ENCODE results near the gene ANKRD63. TPM values are rescaled to one million over a fixed set of nuclear protein-coding genes. Genes with fewer than 3 reads are reported as not detected.
A peak's percentile ranks its signal among the peaks of the same experiment; 100 is the strongest.

Gene ANKRD63
- polyA plus RNA-seq, 1 donor: 0.16 TPM

DNA sequence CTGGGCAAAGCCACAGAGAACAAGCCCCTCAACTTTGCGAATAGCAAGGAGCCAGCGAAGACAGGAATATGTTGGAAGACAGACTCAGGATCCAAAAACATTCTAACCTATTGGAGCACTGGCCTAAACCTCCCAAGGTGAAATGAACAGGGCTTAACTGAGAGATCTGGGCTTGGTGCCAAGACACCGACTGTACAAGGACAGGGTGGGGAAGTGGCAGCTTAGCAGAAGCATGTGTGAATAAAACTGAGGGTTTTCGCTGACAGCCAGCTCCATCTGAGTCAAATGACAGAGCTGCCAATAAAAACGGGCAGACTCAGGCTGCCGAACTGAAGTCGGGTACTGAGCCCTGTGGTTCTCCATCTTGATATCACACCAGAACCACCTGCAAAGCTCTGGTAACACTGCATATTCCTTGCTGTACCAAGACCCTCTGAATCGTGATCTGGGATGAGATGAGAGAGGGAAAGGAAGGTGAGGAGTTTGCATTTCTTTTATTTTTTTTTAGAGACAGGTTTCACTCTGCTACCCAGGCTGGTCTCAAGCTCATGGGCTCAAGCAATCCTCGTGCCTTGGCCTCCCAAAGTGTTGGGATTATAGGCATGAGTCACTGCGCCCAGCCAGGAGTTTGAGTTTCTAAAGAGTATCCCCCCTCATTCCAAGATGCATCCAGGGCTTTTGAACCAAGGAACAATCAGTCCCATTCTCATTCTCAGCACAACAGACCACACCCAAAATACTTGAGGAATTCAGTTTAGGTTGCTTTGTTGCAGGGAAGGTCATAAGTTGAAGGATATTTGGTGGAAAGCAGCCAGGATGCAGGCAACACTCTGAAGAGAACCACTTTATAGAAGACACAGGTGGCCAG is 30.9 kb upstream of the ANKRD63 start:
- peaks cover 20% of the 10 kb centered on the region for H3K27me3 ChIP-seq (ENCODE audit: control insufficient read depth, insufficient read depth, low read length)
- no peaks in the 10 kb centered on the region for H3K36me3 ChIP-seq (ENCODE audit: control insufficient read depth, insufficient read depth, low read length)

DNA sequence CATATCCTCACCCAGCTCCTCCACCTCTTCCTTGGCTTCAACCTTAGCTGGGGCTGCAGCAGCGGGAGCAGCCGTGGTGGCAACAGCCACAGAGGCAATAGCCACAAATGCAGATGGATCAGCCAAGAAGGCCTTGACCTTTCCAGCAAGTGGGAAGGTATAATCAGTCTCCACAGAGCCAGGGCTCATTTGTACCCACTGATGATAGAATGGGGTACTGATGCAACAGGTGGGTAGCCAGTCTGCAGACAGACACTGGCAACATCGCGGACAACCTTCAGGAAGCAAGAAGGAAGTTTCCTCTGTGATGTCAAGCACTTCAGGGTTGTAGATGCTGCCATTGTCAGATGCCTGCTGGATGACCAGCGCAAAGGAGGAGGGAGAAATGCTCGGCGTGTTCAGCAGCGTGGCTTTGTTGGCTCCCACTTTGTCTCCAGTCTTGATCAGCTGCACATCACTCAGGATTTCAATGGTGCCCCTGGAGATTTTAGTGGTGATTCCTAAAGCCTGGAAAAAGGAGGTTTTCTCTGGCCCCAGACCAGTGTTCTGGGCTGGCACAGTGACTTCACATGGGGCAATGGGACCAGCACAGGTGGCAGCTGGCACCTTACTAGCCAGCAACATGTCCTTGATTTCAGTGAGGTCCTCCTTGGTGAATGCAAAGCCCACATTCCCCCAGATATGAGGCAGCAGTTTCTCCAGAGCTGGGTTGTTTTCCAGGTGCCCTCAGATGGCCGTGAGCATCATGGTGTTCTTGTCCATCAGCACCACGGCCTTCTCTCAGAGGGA is 29.7 kb upstream of the ANKRD63 start:
- H3K27ac ChIP-seq (ENCODE audit: low read length): no peak overlapping the region
- H3K36me3 ChIP-seq (ENCODE audit: control insufficient read depth, insufficient read depth, low read length): no peaks in the 10 kb centered on the region
- peaks cover 2% of the 10 kb centered on the region for H3K4me1 ChIP-seq (ENCODE audit: control insufficient read depth, insufficient read depth, low read length)
- H3K9me3 ChIP-seq (ENCODE audit: control insufficient read depth, low read depth, low read length): no peaks in the 10 kb centered on the region
- whole genome bisulfite sequencing (ENCODE audit: insufficient coverage, low lambda C conversion rate): no CpG with 5 or more reads among the region's 10 CpGs
- no peak overlapping the region for H3K4me3 ChIP-seq (ENCODE audit: low read length)
- DNase-seq: no peak
- H3K27me3 ChIP-seq (ENCODE audit: control insufficient read depth, insufficient read depth, low read length): peaks cover 20% of the 10 kb centered on the region

More for the DNA sequence above, 30.9 kb upstream of the ANKRD63 start:
- peak in 1 of 2 donors; percentile 56 for DNase-seq
- WGBS (ENCODE audit: insufficient coverage, low lambda C conversion rate): no CpG with 5 or more reads among the region's 10 CpGs
- H3K4me1 ChIP-seq (ENCODE audit: control insufficient read depth, insufficient read depth, low read length): no peaks in the 10 kb centered on the region
- H3K4me3 ChIP-seq (ENCODE audit: low read length): no peak overlapping the region
- H3K9me3 ChIP-seq (ENCODE audit: control insufficient read depth, low read depth, low read length): no peaks in the 10 kb centered on the region
- H3K27ac ChIP-seq (ENCODE audit: low read length): no peak overlapping the region

DNA sequence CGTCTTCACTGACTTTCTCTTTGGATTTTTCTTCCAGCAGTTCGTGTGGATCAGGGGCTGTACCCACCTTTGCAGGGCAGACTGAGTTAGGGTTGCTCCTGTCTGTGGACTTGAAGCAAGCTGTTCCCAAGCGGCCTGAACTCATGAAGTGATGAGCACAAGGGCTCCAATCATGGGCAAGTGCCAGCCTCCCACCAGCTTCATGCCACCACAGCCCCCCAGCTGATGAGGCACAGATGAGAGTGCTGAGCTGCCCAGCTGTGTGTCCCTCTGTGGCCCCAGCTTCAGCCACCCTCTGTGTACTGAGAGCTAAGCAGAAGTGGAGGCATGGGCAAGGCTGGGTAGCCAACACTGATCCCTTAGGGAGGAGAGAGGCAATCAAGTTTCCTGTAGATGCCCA is 28.1 kb upstream of the ANKRD63 start:
- peaks cover 2% of the 10 kb centered on the region for H3K4me1 ChIP-seq (ENCODE audit: control insufficient read depth, insufficient read depth, low read length)
- H3K27ac ChIP-seq (ENCODE audit: low read length): no peak overlapping the region
- 67% methylated on average over 1 of the region's 3 CpGs for WGBS (ENCODE audit: insufficient coverage, low lambda C conversion rate)
- H3K9me3 ChIP-seq (ENCODE audit: control insufficient read depth, low read depth, low read length): no peaks in the 10 kb centered on the region
- H3K27me3 ChIP-seq (ENCODE audit: control insufficient read depth, insufficient read depth, low read length): peaks cover 17% of the 10 kb centered on the region
- no peak for DNase-seq
- no peaks in the 10 kb centered on the region for H3K36me3 ChIP-seq (ENCODE audit: control insufficient read depth, insufficient read depth, low read length)
- no peak overlapping the region for H3K4me3 ChIP-seq (ENCODE audit: low read length)

DNA sequence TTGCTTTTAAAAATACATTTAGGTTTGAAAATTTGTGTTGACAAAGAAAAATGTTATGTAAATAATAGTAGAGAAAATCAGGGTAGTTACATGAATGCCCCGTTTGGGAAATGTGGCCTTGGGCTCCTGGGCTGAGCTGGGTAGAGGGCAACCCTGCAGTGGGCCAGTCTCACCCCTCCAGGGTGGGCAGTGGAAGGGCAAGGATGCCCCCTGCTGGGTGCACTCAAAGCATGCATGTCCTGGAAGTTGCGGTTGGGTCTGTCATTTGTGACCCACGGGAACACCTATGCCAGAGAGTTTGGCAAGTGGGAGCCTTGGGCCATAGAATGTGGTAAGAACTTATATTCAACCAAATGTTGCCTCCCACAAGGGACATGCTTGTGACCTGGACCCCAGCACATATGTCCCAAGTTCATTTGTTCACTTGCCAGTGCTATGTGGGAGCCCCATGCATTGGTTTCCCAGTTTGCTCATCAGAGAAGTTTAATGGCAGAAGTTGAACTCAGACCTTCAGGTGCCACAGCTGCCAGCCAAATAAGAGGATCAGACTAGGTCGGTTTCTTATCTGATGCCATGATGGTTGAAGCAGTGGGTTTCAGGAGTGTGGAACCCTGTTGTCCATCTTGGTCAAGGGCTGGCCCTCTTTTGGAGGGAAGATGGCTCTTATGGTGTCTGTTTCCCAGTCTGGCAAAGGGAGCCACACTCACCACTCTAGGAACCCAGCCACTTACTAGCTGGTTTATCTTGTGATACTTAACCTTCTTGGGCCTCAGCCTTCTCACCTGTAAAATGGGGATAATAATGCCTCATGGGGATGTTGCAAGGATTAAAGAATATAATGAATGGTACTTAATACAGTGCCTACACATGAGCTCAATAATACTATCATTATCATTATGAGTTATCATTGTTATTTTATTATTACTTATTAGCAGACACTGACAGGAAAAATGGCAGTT is 27.4 kb upstream of the ANKRD63 start:
- Histone ChIP-seq H3K4me1 (ENCODE audit: control insufficient read depth, insufficient read depth, low read length) (peaks cover 2% of the 10 kb centered on the region), H3K27ac (ENCODE audit: low read length) (no peak overlapping the region), H3K9me3 (ENCODE audit: control insufficient read depth, low read depth, low read length) (no peaks in the 10 kb centered on the region), H3K4me3 (ENCODE audit: low read length) (no peak overlapping the region), H3K36me3 (ENCODE audit: control insufficient read depth, insufficient read depth, low read length) (no peaks in the 10 kb centered on the region), H3K27me3 (ENCODE audit: control insufficient read depth, insufficient read depth, low read length) (peaks cover 17% of the 10 kb centered on the region)
- WGBS (ENCODE audit: insufficient coverage, low lambda C conversion rate): no CpG with 5 or more reads among the region's 4 CpGs
- no peak for DNase-seq

DNA sequence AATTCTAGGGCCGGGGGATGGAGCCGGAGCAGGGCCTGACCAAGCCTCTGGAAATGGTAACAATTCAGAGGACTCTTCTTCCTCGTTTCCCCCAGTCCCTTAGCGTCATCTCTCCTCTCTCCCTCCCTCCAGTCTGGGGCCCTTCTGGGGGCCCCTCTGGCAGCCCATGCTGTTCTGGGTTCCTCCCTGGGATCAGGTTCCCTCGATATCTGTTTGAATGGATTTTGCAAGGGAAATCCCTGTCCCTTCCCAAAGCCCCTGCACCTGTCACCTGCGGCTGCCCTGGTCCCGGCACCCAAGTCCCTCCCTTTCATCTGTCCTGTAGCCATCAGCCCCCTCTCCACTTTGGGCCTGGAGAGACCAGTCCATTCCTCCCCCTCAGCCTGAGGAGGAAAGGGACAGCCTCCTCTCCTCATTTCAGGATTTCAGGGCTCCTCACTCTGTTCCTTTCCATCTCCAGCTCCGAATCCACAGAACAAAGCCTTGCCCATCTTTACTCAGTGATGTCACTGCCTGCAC is 26.5 kb upstream of the ANKRD63 start:
- H3K36me3 ChIP-seq (ENCODE audit: control insufficient read depth, insufficient read depth, low read length): no peaks in the 10 kb centered on the region
- DNase-seq: no peak
- H3K27me3 ChIP-seq (ENCODE audit: control insufficient read depth, insufficient read depth, low read length): peaks cover 17% of the 10 kb centered on the region
- H3K4me3 ChIP-seq (ENCODE audit: low read length): no peak overlapping the region
- no CpG with 5 or more reads among the region's 8 CpGs for WGBS (ENCODE audit: insufficient coverage, low lambda C conversion rate)
- H3K4me1 ChIP-seq (ENCODE audit: control insufficient read depth, insufficient read depth, low read length): peaks cover 2% of the 10 kb centered on the region
- H3K27ac ChIP-seq (ENCODE audit: low read length): no peak overlapping the region
- H3K9me3 ChIP-seq (ENCODE audit: control insufficient read depth, low read depth, low read length): no peaks in the 10 kb centered on the region

DNA sequence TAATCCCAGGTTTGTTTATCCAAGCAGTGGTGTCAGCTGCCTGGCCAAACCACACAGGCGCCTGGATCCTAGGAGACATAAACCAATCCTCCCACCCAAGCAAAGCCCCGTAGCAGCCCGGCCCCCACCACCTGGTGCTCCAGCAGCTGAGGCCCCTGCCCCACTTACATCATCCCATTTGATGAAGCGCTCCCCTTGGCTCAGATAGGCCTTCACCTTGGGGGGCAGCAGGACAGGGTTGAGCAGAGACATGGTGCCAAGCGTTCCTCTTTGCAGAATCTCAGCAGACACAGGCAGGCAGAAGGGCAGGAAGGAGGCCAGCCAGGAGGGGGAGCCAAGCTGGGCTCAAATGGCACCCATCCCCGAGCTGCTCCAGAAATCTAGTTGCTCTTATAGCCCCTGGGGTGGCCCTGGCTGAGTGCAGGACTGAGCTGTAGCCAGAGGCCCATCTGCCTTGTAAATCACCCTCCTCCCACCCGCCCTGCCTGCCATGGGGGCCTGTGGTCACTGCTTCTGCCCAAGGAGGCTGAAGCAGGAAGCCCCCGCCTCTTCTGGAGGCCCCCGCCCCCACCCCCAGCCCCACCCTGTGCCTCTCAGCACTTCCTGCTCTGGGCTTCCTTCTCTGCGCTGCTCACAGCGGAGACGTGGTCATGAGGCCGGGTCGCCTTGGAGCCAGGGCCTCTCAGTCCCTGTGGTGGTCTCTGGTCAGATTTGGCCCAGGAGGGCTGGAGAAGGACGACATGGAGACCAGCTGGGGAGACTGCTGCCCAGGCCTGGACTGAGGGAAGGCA is 24.8 kb upstream of the ANKRD63 start, which contains the start of gene PLCB2:
PLCB2 (minus strand) TSS at position 515 of the 791 bp plus-strand sequence; CDS start at position 252, 263 bp downstream.
- peak within 1 kb of the TSS; percentile 24 for H3K4me3 ChIP-seq (ENCODE audit: low read length)
- H3K27me3 ChIP-seq (ENCODE audit: control insufficient read depth, insufficient read depth, low read length): peaks cover 19% of the 10 kb centered on the region
- DNase-seq: no peak
- H3K36me3 ChIP-seq (ENCODE audit: control insufficient read depth, insufficient read depth, low read length): no peaks in the 10 kb centered on the region
- no peaks in the 10 kb centered on the region for H3K9me3 ChIP-seq (ENCODE audit: control insufficient read depth, low read depth, low read length)
- peaks cover 2% of the 10 kb centered on the region for H3K4me1 ChIP-seq (ENCODE audit: control insufficient read depth, insufficient read depth, low read length)
- WGBS (ENCODE audit: insufficient coverage, low lambda C conversion rate): no CpG with 5 or more reads among the region's 15 CpGs
- H3K27ac ChIP-seq (ENCODE audit: low read length): peak within 1 kb of the TSS; percentile 50

DNA sequence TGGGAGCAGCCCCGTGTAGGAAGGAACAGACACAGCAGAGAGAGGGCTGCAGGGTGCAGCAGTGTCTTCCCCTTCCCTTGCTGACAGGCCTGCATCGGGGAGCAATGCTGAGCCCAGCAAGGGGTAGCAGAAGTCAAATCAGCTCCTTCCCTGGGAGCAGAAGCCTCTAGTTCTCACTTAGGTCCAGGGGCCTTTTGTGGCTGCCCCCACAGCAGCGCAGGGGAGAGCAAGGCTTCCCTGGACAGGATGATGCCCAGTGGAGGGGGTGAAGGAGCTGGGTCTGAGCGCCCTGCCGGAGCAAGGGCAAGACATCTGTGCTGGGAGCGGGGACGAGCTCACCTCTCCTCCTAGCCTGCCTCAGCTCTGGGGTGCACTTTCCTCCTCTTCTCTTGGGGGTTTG is 24.0 kb upstream of the ANKRD63 start:
- no peaks in the 10 kb centered on the region for H3K36me3 ChIP-seq (ENCODE audit: control insufficient read depth, insufficient read depth, low read length)
- H3K27me3 ChIP-seq (ENCODE audit: control insufficient read depth, insufficient read depth, low read length): peaks cover 15% of the 10 kb centered on the region
- no peak for DNase-seq
- WGBS (ENCODE audit: insufficient coverage, low lambda C conversion rate): no CpG with 5 or more reads among the region's 7 CpGs
- no peak overlapping the region for H3K27ac ChIP-seq (ENCODE audit: low read length)
- H3K9me3 ChIP-seq (ENCODE audit: control insufficient read depth, low read depth, low read length): no peaks in the 10 kb centered on the region
- peaks cover 2% of the 10 kb centered on the region for H3K4me1 ChIP-seq (ENCODE audit: control insufficient read depth, insufficient read depth, low read length)
- H3K4me3 ChIP-seq (ENCODE audit: low read length): peak overlapping the region; percentile 17

DNA sequence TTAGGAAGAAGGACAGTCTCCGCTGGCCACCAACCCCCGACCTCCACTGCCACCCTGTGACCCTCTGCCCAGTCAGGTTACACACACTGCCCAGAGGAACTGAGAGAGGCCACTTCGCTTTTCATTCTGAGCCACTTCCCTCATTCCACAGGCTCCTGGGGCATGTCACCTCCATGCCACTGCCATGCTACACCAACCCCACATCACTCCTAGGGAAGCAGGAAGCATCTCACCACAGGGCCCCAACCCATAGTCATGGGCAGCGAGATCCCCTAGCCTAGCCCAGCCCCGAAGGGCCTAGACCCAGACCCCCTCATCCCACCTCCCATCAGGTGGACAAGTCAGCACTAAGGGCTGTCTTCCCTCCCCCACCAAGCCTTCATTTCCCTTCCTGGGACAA is 23.5 kb upstream of the ANKRD63 start:
- Histone ChIP-seq H3K27ac (ENCODE audit: low read length) (no peak overlapping the region), H3K4me3 (ENCODE audit: low read length) (no peak overlapping the region)

DNA sequence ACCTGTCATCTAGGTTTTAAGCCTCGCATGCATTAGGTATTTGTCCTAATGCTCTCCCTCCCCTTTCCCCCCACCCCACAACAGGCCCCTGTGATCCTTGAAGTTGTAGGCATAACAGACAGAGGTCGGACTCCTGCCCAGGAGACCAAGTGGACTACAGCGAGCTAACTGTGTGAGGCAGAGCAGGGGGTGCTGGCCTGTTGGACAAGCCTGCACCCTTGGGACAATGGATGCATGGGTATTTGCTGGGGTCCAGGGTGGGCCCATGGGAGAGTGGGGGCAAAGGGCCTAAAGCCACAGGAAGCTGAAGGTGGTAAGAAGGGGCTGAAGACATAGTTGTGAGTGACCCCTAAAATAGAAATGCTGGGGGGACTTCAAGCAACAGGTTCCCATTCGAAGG is 22.4 kb upstream of the ANKRD63 start:
- Histone ChIP-seq H3K9me3 (ENCODE audit: control insufficient read depth, low read depth, low read length) (no peaks in the 10 kb centered on the region), H3K36me3 (ENCODE audit: control insufficient read depth, insufficient read depth, low read length) (no peaks in the 10 kb centered on the region), H3K4me1 (ENCODE audit: control insufficient read depth, insufficient read depth, low read length) (peaks cover 2% of the 10 kb centered on the region), H3K27ac (ENCODE audit: low read length) (no peak overlapping the region), H3K27me3 (ENCODE audit: control insufficient read depth, insufficient read depth, low read length) (peaks cover 9% of the 10 kb centered on the region), H3K4me3 (ENCODE audit: low read length) (no peak overlapping the region)
- no CpG with 5 or more reads among the region's 4 CpGs for WGBS (ENCODE audit: insufficient coverage, low lambda C conversion rate)
- no peak for DNase-seq

More for the DNA sequence above, 23.5 kb upstream of the ANKRD63 start:
- Histone ChIP-seq H3K4me1 (ENCODE audit: control insufficient read depth, insufficient read depth, low read length) (peaks cover 2% of the 10 kb centered on the region), H3K9me3 (ENCODE audit: control insufficient read depth, low read depth, low read length) (no peaks in the 10 kb centered on the region), H3K36me3 (ENCODE audit: control insufficient read depth, insufficient read depth, low read length) (no peaks in the 10 kb centered on the region), H3K27me3 (ENCODE audit: control insufficient read depth, insufficient read depth, low read length) (peaks cover 13% of the 10 kb centered on the region)
- no peak for DNase-seq
- 100% methylated on average over 1 of the region's 5 CpGs for WGBS (ENCODE audit: insufficient coverage, low lambda C conversion rate)

Data from large intestine (tissue), 3 donors.